IPS-NIHi11 (cell line): ENCODE measurements around the gene KCNK10.

Experiments used
- DNase-seq: peaks from one replicate; pipeline ENCODE4 v3.0.0; 2012; ENCODE audit warnings: mixed read lengths, low spot score

KCNK10 gene, protein sequence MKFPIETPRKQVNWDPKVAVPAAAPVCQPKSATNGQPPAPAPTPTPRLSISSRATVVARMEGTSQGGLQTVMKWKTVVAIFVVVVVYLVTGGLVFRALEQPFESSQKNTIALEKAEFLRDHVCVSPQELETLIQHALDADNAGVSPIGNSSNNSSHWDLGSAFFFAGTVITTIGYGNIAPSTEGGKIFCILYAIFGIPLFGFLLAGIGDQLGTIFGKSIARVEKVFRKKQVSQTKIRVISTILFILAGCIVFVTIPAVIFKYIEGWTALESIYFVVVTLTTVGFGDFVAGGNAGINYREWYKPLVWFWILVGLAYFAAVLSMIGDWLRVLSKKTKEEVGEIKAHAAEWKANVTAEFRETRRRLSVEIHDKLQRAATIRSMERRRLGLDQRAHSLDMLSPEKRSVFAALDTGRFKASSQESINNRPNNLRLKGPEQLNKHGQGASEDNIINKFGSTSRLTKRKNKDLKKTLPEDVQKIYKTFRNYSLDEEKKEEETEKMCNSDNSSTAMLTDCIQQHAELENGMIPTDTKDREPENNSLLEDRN

DNA sequence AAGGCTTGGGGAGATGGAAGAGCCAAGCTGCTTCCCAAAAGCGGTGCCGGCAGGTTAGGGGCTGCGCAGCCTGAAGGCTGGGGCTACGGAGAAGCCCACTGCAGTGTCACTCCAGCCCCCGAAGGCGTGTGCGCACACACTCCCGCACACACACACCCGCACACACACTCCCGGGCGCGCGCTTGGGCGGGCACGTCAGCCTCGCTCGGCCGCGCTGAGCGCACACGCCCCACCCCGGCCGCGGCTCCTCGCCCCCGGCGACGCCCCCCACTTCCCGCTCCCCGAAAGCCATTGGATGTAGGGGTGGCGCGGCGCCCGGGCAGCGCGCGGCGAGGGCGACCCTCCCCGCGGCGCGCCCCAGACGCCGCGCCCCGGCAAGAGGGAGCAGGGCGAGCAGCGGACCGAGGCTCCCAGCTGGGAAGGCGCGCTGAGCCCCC lies at the start of gene KCNK10:
Gene KCNK10, minus strand, starts transcription at position 184 of the 437 bp plus-strand sequence. CDS start 471 bp downstream, outside the sequence.
- DNase-seq = peak; percentile 62

DNA sequence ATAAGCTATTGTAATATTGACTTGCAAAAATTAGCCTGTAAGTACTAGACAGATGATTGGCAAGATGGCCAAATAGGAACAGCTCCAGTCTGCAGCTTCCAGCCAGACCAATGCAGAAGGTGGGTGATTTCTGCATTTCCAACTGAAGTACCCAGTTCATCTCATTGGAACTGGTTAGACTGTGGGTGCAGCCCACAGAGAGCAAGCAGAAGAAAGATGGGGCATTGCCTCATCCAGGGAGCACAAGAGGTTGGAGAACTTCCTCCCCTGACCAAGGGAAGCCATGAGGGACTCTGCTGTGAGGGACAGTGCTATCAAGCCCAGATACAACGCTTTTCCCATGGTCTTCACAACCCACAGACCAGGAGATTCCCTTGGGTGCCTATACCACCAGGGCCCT lies 46.4 kb upstream of the KCNK10 start:
- no peak for DNase-seq

DNA sequence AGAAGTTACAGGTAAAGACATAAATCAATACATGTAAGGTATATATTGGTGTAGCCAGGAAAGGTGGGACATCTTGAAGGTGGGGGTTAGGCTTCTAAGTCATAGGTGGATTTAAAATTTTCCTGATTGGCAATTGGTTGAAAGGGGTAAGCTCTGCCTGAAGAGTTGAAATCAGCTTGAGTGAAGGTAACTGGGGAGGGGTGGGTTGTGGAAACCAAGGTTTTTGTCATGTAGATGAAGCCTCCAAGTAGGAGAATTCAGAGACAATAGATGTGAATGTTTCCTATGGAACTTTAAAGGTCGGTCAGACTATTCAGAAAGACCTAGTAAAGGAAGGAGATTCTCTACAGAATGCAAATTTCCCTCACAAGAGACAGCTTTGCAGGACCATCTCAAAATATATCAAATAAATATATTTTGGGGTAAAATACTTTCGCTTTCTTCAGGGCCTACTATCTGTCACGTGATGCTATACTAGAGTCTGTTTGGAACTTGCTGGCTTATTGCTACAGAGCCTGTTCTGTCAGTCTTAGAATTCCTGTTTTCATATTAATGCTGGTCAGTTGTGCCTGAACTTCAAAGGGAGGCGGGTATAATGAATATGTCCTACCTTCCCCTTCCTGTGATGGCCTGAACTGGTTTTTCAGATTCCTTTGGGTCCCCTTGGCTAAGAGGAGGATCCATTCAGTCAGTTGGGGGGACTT lies 41.8 kb upstream of the KCNK10 start:
- peak; percentile 49 for DNase-seq

DNA sequence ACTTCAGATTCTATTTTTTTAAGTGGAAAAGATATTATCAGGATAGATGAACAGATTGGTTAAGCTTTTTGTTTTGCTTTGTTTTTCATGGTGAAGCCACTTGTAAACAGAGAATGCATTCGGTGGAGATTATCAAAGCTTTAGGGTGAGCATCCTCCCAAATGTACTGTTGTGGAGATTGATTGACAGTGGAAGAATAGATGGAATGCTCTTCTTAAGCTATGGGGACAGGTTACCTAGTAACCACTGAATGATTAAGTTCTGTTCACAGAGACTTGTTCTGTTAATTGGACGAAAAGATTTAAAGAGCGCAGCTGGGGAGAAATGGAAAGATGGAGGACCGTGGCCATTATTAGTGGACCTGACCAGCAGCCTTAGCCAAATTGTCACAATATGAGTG lies 40.6 kb upstream of the KCNK10 start:
- no peak for DNase-seq

DNA sequence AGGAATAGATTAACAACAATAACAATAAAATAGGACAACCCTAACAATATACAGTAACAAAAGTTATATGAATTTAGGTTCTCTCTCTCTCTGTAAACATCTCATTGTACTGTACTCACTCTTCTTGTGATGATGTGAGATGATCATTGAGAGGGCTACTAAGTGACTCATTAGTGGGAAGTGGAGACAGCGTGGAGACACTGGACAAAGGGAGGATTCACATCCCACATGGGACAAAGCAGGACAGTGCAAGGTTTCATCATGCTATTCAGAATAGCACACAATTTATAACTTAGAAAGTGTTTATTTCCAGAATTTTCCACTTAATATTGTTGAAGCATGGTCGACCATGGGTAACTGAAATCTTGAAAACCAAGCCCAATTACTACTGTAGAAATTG lies 36.4 kb upstream of the KCNK10 start:
- no peak for DNase-seq

DNA sequence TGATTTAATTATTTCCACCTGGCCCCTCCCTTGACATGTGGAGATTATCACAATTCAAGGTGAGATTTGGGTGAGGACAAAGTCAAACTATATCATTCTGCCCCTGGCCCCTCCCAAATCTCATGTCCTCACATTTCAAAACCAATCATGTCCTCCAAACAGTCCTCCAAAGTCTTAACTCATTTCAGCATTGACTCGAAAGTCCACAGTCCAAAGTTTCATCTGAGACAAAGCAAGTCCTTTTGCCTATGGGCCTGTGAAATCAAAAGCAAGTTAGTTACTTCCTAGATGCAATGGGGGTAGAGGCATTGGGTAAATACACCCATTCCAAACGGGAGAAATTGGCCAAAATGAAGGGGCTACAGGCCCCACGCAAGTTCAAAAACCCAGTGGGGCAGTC lies 31.3 kb upstream of the KCNK10 start:
- DNase-seq = no peak

DNA sequence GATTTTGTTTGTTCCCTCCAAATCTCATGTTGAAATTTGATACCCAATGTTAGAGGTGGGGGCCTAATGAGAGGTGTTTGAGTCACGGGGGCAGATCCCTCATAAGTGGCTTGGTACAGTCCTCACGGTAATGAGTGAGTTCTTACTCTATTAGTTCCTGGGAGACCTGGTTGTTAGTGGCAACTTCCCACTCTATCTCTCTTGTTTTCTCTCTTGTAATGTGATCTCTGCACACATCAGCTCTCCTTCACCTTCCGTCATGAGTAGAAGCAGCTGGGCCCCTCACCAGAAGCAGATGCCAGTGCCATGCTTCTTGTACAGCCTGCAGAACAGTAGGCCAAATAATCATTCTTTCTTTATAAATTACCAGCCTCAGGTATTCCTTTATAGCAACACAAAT lies 29.6 kb upstream of the KCNK10 start:
- no peak for DNase-seq

DNA sequence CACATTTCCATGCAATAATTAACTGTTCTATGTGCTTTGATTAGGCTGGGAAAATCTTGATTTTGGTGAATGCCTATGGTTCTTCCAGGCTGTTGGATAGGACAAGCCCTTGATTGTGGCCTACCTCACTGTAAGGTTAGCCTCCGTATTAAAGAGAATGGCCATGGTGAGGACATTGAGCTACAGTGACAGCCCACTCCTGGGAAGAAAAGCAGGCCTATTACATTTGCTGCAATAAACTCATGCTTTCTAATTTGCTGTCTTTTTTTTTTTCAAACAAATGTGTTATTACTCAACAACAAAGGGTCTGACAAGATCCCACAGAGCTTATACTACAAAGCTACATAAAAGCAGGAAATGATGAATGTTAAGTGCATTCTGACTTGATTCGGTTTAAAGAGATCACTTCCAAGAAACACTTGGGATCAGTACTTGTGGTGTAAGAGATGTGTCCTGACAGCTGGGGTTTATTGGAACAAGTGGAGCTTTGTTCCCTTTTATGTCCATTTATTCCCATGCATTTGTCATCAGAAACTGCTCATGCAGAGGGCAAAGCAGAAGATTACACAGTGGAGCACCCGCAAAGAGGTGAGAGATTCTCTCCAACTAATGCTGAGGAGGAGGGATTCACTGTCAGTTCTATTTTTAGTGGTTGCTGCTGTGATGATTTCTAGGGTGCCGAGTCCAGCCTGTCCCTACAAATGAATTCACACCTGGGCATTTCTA lies 29.1 kb upstream of the KCNK10 start:
- no peak for DNase-seq

DNA sequence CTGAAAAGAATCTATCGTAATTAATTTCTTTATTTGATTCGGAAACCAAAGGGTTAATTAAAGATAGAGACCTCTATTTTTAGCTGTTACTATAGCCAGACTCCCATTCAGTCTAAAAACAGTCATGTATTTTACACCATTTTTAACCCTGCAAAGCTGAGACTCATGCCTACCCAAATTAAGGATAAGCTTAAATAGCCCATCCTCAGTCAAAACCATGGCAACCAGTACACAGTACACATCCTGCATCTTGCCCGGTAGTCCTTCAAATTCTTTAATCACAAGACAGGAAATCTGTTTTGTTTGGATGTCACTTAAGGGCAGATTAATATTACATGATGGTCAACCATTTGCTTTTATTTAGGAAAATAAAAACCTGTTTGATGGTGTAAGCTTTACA lies 25.5 kb upstream of the KCNK10 start:
- DNase-seq = no peak

DNA sequence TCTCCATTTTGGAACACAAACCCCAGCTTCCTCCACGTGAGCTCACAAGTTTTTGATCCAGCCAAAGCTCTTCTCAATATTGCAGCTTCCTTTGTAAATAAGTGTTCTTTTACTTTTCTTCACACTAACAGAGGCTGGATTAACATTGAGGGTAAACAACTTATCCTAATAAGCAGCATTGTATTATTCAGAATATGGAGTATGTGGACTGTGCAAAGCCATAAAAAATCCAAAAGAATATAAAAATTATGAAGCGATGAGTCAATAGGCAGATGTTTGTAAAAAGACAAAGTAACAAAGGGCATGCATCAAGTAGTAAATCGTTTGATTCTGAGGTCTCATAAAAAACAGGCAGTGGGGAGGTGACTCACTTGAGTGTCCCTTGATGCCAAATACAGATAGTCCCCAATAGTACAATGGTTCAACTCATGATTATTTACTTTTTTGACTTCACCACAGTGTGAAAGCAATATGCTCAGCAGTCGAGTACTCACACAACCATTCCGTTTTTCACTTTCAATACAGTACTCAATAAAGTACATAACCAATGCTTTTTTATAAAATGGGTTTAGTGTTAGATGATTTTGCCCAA lies 23.1 kb upstream of the KCNK10 start:
- DNase-seq = no peak

DNA sequence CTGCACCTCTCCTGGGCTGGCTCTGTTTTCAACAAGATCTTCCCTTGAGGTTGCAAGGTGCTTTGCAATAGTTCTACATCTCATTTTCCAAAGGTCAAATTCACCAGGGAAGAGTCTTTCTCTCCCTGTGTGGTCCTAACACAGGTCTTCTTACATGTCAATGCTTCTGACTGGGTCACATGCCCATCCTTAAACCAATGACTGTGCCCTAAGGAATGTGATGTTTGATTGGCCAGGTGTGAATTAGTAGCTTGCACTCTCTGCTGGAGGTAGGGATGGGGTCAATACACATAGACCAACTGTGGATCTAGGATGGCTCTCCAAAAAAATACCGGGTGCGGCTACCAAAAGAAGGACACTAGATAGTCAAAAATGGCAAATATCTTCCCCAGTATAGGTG lies 19.9 kb upstream of the KCNK10 start:
- DNase-seq = no peak

DNA sequence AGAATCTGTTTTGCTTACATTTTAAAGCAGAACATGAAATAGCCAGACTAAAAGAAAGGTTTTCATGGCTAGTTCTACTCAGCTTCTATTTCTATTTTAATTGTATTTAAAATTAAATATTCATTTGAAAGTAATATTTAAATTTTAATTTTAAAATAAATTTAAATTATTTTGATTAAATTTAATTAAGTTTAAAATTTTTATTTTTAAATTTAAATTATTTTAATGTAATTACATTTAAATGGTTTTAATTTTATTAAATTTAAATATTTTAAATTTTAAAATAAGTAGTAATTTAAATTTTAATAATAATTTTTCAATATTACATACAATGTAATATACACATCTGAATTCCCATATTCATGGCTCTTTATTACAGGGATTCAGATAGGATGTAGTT lies 17.3 kb upstream of the KCNK10 start:
- DNase-seq = no peak

DNA sequence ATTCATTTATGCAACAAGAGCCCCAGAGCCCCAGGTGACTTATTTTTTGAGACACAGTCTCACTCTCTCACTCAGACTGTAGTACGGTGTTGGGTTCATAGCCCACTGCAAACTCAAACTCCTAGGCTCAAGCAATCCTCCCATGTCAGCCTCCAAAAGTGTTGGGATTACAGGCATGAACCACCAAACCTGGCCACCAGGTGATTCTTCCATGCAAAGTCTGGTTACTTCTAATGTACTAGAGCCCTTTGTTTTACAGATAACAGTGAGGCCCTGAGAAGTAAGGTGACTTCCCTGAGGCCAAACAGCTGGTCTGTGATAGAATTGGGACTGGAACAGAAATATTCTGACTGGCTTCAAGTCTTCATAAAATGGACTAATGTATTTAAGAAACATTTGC lies 10.0 kb upstream of the KCNK10 start:
- no peak for DNase-seq

DNA sequence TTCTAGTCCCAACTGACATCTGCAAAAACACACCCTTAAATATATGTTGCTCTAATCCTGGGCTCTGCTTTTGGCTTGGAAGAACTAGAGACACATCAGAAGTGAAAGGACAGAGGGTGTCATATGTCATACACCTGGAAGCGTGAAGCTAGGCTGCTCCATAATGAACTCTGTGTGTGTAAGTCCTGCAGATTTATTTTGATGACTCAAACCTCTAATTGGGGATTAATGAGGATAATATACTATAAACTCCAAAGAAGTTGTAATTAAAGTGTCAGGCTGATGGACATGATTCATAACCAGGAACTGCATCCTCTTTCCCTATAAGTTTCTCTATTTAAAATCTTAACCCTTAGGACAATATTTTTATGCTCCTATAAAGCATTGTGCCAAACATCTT lies 4.4 kb upstream of the KCNK10 start:
- DNase-seq = no peak

DNA sequence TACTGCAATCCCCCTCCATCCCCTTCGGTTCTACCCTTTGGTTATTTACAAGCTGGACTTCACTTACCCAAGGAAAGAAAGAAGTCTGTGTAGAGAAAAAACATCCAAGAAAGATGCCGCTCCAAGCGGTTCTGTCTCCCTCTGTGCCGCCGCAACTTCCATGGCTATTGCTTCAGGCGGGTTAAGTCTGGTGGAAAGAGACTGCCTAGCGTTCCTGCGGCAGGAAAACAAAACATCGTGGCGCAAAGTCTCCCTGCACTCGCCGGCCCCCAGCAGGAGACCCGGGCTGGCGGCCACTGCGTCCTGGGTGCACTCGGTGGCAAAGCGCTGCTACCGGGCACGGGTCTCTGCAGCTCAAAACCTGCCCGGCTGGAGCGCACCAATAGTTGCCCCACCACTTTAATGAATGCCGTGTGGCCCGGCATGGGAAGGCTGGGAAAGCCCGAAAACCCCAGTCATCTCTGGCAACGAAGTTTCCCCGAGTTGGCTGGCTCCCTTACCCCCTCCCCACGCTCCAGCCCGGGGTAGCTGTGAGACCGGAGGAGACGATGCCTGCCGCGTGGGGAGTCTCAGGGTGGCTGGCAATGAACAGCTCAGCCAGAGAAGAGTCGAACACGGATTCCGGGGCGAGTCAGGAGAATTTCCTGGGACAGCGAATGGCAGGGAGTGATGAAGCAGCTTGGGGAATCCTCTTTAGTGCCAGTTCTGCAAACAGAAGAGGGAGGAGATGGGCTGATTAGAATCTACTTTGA lies 3.5 kb upstream of the KCNK10 start:
- DNase-seq = peak; percentile 35

DNA sequence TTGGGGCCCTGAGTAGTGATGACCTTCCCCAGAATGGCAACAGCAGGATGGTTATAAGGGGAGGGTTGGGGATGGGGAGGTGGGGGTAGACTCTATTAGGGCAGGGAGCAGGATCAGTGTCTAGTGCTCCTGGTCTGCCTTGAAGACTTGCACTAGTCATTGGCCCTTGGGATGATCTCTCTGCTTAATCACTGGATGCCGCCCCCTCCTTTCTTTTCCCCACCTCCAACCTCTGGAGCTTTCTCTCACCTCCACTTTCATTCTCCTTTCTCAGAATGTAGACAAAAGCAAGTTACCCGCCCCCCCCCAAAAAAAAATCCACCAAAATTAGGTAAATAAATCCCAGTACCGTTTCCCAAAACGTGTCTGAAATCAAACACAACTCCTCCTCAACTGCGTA lies 2.8 kb upstream of the KCNK10 start:
- DNase-seq = no peak

DNA sequence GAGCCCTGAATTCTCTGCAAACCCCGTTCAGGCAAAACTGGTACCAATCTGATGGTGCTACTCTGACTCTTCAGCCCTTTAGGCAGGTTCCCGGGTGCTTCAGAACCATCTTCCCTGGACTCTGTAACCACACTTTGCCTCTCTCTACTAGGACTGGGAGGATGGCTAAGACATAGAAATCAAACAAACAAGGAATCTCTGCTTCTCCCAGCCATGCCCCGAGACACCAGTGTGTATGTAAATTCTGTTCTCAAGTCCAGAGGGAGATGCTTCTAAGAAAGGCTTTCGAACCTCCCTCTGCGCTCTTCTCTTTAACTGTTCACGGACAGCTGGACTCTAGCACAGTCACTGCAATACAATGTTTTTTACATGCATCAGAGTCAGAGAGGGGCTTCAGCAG lies 1.9 kb upstream of the KCNK10 start:
- DNase-seq = no peak

DNA sequence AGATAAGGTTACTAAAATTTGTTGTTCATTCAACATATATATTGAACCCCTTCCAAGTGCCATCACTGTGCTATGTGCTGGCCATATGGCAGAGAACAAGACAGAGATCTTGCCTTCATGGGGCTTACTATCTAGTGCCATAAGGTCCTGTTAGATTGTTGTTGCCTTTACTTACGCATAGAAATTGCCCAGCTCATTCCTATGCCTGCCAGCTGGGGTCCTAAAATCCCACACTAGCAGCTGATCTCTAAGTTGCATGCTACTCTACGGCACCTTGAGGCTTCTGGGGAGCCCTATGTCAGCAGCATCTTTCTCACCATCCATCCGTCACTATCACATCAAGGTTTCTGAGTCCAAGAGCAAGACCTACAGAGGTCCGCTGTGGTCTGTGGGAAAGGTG lies 1.4 kb upstream of the KCNK10 start:
- DNase-seq = no peak

DNA sequence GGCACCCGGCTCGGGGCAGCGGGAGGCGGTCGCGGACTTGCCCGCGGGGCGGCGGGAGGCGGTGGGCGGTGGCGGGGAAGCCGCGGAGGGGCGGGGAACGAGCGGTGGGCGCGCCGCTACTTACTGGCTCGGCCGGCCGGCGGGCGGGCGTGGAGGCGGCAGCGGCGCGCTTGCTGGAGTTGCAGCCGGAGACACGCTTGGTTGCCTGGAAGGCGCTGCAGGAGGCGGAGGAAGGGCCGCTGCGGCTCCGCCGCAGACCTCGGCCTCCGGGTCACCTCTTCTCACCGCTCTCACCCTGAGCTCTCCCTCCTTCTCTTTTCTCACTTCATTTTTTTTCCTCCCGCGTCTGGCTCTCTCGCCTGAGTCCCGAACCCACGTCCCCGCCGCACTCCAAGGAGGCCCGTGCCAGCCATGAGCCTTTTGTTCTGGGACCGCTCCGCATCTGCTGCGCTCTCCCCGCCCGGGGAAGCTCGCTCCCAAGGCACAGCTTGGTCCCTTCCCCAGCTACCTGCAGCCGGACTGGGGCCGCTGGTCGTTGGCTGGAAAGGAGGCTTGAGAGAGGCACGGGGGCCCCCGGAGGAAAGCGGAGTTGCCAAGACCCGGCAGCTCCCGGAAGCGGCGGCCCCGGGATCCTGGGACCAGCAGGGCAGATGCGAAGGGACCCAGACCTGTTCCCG lies 592 bp upstream of the KCNK10 start:
- DNase-seq = peak; percentile 77

DNA sequence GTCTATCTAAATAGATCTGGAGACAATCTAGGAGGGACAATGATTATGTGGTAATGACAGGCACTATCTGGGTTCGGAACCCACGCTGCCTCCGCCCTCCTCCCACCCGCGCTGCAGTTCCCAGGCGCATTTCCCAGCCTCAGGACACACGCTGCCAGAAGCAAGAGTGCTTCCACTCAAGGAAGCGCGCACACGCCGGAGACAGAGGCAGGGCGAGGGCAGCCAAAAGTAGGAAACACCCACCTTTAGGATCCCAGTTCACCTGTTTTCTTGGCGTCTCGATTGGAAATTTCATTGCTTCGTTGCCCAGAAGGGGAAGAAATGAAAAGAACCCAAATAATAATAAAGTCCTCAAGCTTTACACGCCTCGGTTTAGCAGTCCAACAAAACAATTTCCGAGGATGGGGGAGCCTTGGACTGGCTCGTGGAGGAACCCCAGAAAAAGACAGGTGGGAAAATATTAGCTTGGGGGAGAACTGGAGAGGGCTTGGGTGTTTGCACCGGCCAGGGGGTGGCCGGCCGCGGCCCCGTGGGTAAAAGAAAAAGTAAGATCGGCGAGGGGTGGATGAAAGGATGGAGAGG lies 474 bp downstream of the KCNK10 start:
- DNase-seq = no peak
